GM18907 (cell line): Measurements from ENCODE around the gene OFD1.
"Not testable (repeated sequence)": the region's sequence is repeated elsewhere in the genome, so short reads cannot be mapped to it uniquely, and the experiment has no call there.

ENCODE experiments used
- ATAC-seq: cut with Tn5 transposase; IDR thresholded peaks from one replicate; pipeline ENCODE4 v1.9.1; 2021; ENCODE audit warnings: mild to moderate bottlenecking, moderate library complexity; ENCODE audit not compliant: unreplicated experiment

OFD1 gene

DNA sequence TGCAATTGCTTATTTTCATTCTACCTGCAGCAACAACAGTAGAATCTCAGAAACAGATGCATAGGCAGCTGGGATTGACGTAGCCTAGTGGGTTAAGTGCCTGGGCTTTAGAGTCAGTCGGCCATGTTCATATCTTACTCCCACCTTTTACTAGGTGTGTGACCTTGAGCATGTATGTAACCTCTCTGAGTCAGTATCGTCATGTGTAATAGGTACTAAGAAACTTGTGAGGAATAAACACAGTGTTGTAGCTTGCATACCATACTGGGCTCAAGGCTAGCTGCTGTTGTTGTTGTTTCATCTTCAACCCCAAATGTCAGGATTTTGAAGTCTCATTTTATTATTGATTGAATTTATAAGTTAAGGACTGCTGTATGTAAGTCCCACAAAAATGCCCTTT is 31.4 kb upstream of the OFD1 start:
- no peak for ATAC-seq

GRCh38 chrX:13703589-13703988 is 31.0 kb upstream of the OFD1 start:
- ATAC-seq = no peak

DNA sequence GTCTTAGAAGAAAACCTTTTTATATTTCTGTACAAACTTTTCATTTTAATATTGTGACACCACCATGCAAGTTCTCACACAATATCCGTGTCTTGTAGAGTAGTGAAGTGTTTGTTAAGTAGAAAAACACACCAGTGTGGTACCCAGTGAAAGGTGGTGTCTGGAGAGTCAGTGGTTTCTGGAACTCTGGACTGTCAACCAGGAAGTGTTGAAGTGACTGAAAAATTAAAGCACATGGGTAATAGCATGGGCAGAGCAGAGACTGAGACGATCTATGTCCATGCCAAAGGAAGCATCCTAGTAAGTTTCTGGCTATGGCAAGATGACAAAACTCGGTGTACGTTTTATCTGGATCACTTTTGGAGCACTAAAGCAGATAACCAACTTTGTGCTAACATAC is 23.4 kb upstream of the OFD1 start:
- no peak for ATAC-seq

GRCh38 chrX:13716455-13716854 is 18.1 kb upstream of the OFD1 start:
- no peak for ATAC-seq

- no peak for ATAC-seq
Observed at GRCh38 chrX:13716905-13717304, 17.6 kb upstream of the OFD1 start.

GRCh38 chrX:13717700-13718472 is 16.7 kb upstream of the OFD1 start:
- ATAC-seq = no peak

DNA sequence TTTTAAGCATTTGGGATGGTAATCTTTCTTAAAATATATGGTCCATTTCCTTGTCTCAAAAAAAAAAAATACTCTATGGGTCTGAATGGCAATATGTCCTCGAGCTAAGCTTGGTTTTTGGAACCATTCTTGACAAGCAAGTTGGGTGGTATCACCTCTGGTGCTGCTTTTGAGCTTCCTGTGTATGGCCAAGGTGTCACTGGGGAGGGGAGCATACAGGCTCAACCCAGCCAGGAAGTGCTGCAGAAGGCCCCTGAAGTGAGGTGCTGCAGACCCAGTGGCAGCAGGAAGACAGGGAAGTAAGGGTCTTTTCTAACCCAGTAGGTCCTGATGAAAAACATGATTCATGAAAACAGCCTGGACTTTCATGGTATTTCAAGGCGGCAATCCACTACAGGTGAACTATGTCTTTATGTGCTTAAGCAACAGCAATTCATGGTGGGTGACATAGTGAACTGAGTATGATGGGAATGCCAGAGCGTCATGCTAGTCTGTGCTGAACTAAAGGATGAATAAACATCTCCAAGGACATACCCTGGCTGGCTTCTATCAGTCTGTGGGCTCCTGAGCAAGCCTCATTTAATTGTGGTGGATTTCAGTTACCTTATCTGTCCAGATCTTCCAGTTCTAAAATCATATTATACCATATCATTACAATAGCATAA is 15.2 kb upstream of the OFD1 start:
- no peak for ATAC-seq

GRCh38 chrX:13721371-13721770 is 13.2 kb upstream of the OFD1 start:
- no peak for ATAC-seq

GRCh38 chrX:13721819-13722519 is 12.6 kb upstream of the OFD1 start:
- ATAC-seq = no peak

- ATAC-seq = not testable (repeated sequence)
Observed at GRCh38 chrX:13724878-13725277, 9.7 kb upstream of the OFD1 start.

DNA sequence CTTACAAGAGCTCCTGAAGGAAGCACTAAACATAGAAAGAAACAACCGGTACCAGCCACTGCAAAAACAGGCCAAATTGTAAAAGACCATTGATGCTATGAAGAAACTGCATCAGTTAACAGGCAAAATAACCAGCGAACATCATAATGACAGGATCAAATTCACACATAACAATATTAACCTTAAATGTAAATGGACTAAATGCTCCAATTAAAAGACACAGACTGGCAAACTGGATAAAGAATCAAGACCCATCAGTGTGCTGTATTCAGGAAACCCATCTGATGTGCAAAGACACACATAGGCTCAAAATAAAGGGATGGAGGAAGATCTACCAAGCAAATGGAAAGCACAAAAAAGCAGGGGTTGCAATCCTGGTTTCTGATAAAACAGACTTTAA is 8.0 kb upstream of the OFD1 start:
- not testable (repeated sequence) for ATAC-seq

DNA sequence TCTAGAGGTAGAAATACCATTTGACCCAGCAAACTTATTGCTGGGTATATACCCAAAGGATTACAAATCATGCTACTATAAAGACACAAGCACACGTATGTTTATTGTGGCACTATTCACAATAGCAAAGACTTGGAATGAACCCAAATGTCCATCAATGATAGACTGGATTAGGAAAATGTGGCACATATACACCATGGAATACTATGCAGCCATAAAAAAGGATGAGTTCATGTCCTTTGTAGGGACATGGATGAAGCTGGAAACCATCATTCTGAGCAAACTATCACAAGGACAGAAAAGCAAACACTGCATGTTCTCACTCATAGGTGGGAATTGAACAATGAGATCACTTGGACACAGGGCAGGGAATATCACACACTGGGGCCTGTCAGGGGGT is 4.0 kb upstream of the OFD1 start:
- not testable (repeated sequence) for ATAC-seq

DNA sequence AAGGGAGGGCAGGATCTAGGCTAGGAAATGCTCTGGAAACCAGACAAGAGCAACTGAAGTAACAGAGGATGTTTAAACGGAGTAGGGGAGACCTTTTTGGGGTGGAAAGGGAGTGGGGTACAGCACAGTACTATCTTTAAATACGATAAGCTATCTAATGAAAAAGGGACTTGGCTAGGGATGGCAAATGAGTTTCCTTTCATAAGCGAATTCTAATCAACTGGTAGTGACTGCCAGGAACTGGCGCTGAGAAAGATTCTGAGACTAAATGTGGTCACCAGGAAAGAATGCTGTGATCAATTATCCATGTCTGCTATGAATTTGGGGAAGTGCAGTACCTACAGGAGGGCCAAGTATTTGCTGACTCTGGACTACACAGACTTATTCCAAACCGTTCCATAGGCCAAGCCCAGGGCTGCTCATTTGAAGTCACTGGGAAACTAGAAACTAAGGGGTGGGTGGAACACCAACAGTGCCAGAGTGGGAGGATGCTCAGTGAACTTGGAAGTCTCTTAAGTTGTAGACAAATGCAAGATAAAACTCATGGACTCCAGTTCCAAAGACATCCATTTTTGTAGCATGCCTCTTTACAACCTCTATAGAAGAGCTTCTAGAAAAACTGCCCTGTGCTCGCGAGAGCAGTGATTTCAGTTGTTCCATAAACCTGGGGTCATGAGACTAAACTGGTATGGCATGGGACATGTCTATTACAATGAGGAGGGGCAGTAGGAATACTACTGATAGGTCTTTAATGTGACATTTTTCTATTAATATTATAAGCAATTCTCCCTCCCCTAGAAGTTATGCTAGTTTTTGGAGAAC is 2.1 kb upstream of the OFD1 start:
- ATAC-seq = no peak

GRCh38 chrX:13733506-13733905 is 1.0 kb upstream of the OFD1 start:
- ATAC-seq = no peak

DNA sequence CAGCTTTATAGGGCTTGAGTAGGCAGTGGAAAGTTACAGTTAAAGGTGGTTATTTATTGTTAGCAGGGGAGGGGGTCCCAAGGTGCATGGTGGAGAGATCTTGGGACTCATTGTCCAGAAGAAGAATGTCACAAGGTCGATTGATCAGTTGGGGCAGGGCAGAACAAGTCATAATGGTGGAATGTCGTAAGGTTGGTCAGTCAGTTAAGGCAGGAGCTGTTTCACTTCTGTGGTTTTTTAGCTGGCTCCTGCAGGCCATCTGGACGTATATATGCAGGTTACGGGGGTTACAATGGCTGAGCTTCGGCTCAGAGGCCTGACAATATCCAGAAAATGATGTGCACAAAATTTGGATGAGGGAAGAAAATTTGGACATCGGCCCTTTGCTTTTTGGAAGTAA is 7.1 kb downstream of the OFD1 start:
- ATAC-seq = no peak

- ATAC-seq = peak; percentile 93
Observed at GRCh38 chrX:13742397-13743176, 8.0 kb downstream of the OFD1 start.

GRCh38 chrX:13747836-13748235 is 13.3 kb downstream of the OFD1 start:
- no peak for ATAC-seq

DNA sequence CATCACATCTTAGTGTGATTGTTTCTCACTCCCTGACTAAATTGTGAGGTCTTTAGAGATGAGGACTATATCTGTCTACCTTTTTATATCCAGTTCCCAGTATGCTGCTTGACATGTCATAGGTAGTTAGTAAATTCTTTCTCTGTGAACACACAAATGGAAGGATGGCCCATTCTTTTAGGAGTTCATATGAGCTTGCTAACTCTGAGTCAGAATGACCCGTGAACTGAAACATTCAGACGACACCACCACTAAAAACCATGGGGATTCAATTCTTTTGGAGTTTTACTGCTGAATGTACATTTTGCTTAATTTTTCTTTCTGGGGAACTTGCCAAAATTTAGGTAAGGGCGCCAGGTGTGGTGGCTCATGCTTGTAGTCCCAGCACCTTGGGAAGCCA is 13.9 kb downstream of the OFD1 start:
- no peak for ATAC-seq

DNA sequence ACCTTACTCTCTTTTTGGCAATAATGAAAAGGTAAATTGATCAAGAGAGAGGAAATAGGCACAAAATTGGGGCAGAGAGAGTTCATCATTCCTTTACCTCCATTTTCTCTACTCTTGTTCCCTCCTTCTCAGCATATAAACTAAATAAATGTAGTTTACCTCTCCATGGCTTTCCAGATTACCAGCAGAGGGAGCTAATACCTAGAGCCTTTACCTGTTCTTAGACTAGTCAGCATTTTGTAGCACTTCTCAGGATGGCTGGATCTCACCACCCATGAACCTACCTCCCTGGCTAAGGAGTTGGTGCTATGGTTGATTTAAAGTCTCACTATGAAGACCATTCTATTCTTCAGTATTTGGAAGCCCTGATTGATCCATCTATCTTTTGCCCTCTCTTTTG is 15.7 kb downstream of the OFD1 start:
- ATAC-seq = peak; percentile 40

GRCh38 chrX:13750812-13751211 is 16.3 kb downstream of the OFD1 start:
- peak; percentile 44 for ATAC-seq
